ENCODE results near the gene GART. TPM values are rescaled to one million over a fixed set of nuclear protein-coding genes. Genes with fewer than 3 reads are reported as not detected.

The GART gene
- total and polyA plus RNA-seq, 10 of the 15 experiments (the other 5 are each of a cell fraction or from before 2014, with no cell fraction given): 44.7 to 178 (median 106) TPM

DNA sequence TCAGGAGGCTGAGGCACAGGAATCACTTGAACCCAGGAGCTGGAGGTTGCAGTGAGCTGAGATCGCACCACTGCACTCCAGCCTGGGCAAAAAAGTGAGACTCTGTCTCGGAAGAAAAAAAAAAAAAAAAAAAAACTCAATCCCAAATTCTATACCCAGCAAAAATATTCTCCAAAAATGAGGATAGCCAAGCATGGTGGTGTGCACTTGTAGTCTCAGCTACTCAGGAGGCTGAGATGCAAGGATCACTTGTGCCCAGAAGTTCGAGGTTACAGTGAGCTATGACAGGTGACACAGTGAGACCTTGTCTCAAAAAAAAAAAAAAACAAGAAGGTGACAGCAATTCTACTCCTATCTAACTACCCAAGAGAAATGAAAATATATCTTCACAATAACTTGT lies 68.6 kb downstream of the GART start:
- no peak for TF ChIP-seq SMAD1 (IDR thresholded peaks at IDR 0.05; ENCODE audit: low read depth, partially characterized antibody)
- TF ChIP-seq USF2 (IDR thresholded peaks at IDR 0.05; ENCODE audit: borderline replicate concordance, low read depth, low read length): no peak
- TF ChIP-seq EED (IDR thresholded peaks at IDR 0.05; ENCODE audit: low read depth): no peak
- TF ChIP-seq CBFB (IDR thresholded peaks at IDR 0.05; ENCODE audit: low read depth): no peak
- TF ChIP-seq HDAC2 (IDR thresholded peaks at IDR 0.05): no peak
- no peak for TF ChIP-seq E2F4 (IDR thresholded peaks at IDR 0.05; ENCODE audit: low read depth, low read length)
- TF ChIP-seq IKZF2 (IDR thresholded peaks at IDR 0.05): no peak
- no peak for TF ChIP-seq MTA3 (IDR thresholded peaks at IDR 0.05; ENCODE audit: borderline replicate concordance, low read length)
- TF ChIP-seq SMARCA5 (IDR thresholded peaks at IDR 0.05): no peak
- no peak for TF ChIP-seq RELB (IDR thresholded peaks at IDR 0.05; ENCODE audit: low read depth)
- TF ChIP-seq CREB1 (IDR thresholded peaks at IDR 0.05; ENCODE audit: low read depth): no peak
- TF ChIP-seq YY1 (IDR thresholded peaks at IDR 0.05; ENCODE audit: low read depth, low read length): no peak
- no peak for TF ChIP-seq NR2C1 (IDR thresholded peaks at IDR 0.05)
- no peak for TF ChIP-seq POU2F2 (IDR thresholded peaks at IDR 0.05; ENCODE audit: borderline replicate concordance, low read depth, low read length)
- TF ChIP-seq PAX5 (IDR thresholded peaks at IDR 0.05; ENCODE audit: borderline replicate concordance, low read depth, low read length): no peak
- no peak for TF ChIP-seq ASH2L (IDR thresholded peaks at IDR 0.05; ENCODE audit: borderline replicate concordance, low read depth)
- Histone ChIP-seq H3K27ac (ENCODE audit: control insufficient read depth, insufficient read depth) (no peak overlapping the region), H3K27me3 (replicated peaks in 1 of 2; ENCODE audit: control insufficient read depth in 2 of 2, insufficient read depth in 2 of 2, low read length in 1 of 2) (no peaks in the 10 kb centered on the region), H3K4me2 (ENCODE audit: control insufficient read depth, insufficient read depth) (no peak overlapping the region), H4K20me1 (ENCODE audit: control insufficient read depth, insufficient read depth) (no peaks in the 10 kb centered on the region), H3K9me3 (replicated peaks; ENCODE audit: control insufficient read depth, insufficient read depth, low read length) (peaks cover 5% of the 10 kb centered on the region; the same call in 2 of the 3 replicates), H3K9ac (ENCODE audit: control insufficient read depth, insufficient read depth, low read length) (no peak overlapping the region), H3K4me3 (no peak overlapping the region), H2AFZ (ENCODE audit: control insufficient read depth, low read depth, low read length) (no peak overlapping the region), H3K79me2 (ENCODE audit: control insufficient read depth, insufficient read depth, low read length) (peaks cover 10% of the 10 kb centered on the region), H3K36me3 (ENCODE audit: control insufficient read depth in 2 of 2, insufficient read depth in 2 of 2, low read length in 1 of 2) (no peaks in the 10 kb centered on the region), H3K4me1 (ENCODE audit: control insufficient read depth, insufficient read depth, low read length) (no peaks in the 10 kb centered on the region)
- no TSS peak for BruUV-seq (replicated peaks)
- intact Hi-C loops (cut with micrococcal nuclease; ENCODE audit: unreplicated experiment): no loop called here
- 67% methylated on average over 2 of the region's 3 CpGs for WGBS (ENCODE audit: insufficient coverage, insufficient replicate concordance, low lambda C conversion rate, missing lambda C conversion rate)
- ChIA-PET POLR2A (interaction anchor here (0.6 kb wide), 2 partner anchors 735 to 1070 kb away, joined by 4 read pairs; no protein-coding TSS in a partner anchor), RAD21 (ENCODE audit: unreplicated experiment) (interaction anchor here (0.7 to 1.0 kb wide), 2 partner anchors 17 to 28 kb away, joined by 3 read pairs; no protein-coding TSS in a partner anchor), SMC1A (ENCODE audit: uncharacterized antibody, unreplicated experiment) (no interaction called here), CTCF (interaction anchor here (0.6 kb wide), 1 partner anchor 93 kb away, joined by 3 read pairs; no protein-coding TSS in a partner anchor)
- ATAC-seq: no peak
- no peak for FAIRE-seq
- no peak for DNase-seq (ENCODE audit: low read depth, low spot score)
- in situ Hi-C loops (cut with MboI): no loop called here

Data from GM12878 (cell line).